Measurements from ENCODE around the gene ATP8B4. TPM values are rescaled to one million over a fixed set of nuclear protein-coding genes. Genes with fewer than 3 reads are reported as not detected.
"Not testable (repeated sequence)": the region's sequence is repeated elsewhere in the genome, so short reads cannot be mapped to it uniquely, and the experiment has no call there.

ATP8B4 gene
- total and polyA plus RNA-seq, 4 donors = 0.20 to 43.9 (median 10.8) TPM

- Histone ChIP-seq H3K27me3 (ENCODE audit: control insufficient read depth in 1 of 2, insufficient read depth in 2 of 2, low read length in 1 of 2) (no peaks in the 10 kb centered on the region), H3K9me3 (ENCODE audit: control insufficient read depth, low read length) (no peaks in the 10 kb centered on the region), H3K4me1 (ENCODE audit: control insufficient read depth in 1 of 2, insufficient read depth in 2 of 2, low read length in 2 of 2) (no peaks in the 10 kb centered on the region), H3K4me3 (ENCODE audit: low read length in 2 of 2) (no peak overlapping the region), H3K27ac (ENCODE audit: low read depth in 1 of 2, low read length in 2 of 2) (no peak overlapping the region), H3K36me3 (ENCODE audit: control insufficient read depth in 1 of 2, insufficient read depth in 2 of 2, low read length in 1 of 2) (no peaks in the 10 kb centered on the region)
- ATAC-seq (ENCODE audit: low FRiP score) = no peak
- no peak for DNase-seq
- intact Hi-C loops (cut with DNase I) = no loop called here
These were observed 155.0 kb downstream of the ATP8B4 start for GRCh38 chr15:49964061-49964460.

GRCh38 chr15:49963033-49963772, 155.8 kb downstream of the ATP8B4 start:
- H3K27ac ChIP-seq (ENCODE audit: low read depth in 1 of 2, low read length in 2 of 2); DNase-seq; H3K27me3 ChIP-seq (ENCODE audit: control insufficient read depth in 1 of 2, insufficient read depth in 2 of 2, low read length in 1 of 2); H3K4me1 ChIP-seq (ENCODE audit: control insufficient read depth in 1 of 2, insufficient read depth in 2 of 2, low read length in 2 of 2); intact Hi-C loops (cut with DNase I); H3K4me3 ChIP-seq (ENCODE audit: low read length in 2 of 2); H3K36me3 ChIP-seq (ENCODE audit: control insufficient read depth in 1 of 2, insufficient read depth in 2 of 2, low read length in 1 of 2); H3K9me3 ChIP-seq (ENCODE audit: control insufficient read depth, low read length); ATAC-seq (ENCODE audit: low FRiP score): not testable (repeated sequence)
- WGBS, 2 donors = 90 to 97% methylated on average over 9 of the region's 9 CpGs

- no peaks in the 10 kb centered on the region for H3K36me3 ChIP-seq (ENCODE audit: control insufficient read depth in 1 of 2, insufficient read depth in 2 of 2, low read length in 1 of 2)
- H3K9me3 ChIP-seq (ENCODE audit: control insufficient read depth, low read length) = no peaks in the 10 kb centered on the region
- ATAC-seq (ENCODE audit: low FRiP score) (no peak), DNase-seq (no peak)
- no peak overlapping the region for H3K27ac ChIP-seq (ENCODE audit: low read depth in 1 of 2, low read length in 2 of 2)
- no peaks in the 10 kb centered on the region for H3K4me1 ChIP-seq (ENCODE audit: control insufficient read depth in 1 of 2, insufficient read depth in 2 of 2, low read length in 2 of 2)
- no peaks in the 10 kb centered on the region for H3K27me3 ChIP-seq (ENCODE audit: control insufficient read depth in 1 of 2, insufficient read depth in 2 of 2, low read length in 1 of 2)
- 50 to 53% methylated on average over 3 of the region's 3 CpGs for WGBS, 2 donors
- intact Hi-C loops (cut with DNase I) = no loop called here
- H3K4me3 ChIP-seq (ENCODE audit: low read length in 2 of 2) = no peak overlapping the region
These were observed 156.9 kb downstream of the ATP8B4 start for GRCh38 chr15:49962044-49962602.

DNA sequence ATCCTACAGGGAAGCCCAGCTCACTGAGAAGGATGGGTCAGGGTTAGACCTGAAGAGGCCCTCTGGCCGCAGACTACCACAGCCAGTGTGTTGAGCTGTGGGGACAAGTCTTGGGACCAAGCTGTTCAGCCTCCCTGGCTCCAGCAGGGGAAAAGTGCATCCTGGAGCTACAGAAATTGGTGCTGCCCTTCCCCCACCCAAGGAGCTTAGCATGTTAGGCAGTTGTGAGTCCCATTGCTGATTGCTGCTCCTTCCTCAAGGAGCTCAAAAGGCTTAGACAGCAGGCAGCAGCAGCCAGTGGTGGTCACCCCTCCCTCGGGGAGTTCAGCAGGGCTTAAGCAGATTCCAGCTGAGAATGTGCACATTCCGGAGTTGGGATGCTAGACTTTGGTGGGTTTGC, 165.6 kb downstream of the ATP8B4 start:
- no peak overlapping the region for H3K27ac ChIP-seq (ENCODE audit: low read depth in 1 of 2, low read length in 2 of 2)
- no peaks in the 10 kb centered on the region for H3K4me1 ChIP-seq (ENCODE audit: control insufficient read depth in 1 of 2, insufficient read depth in 2 of 2, low read length in 2 of 2)
- H3K4me3 ChIP-seq (ENCODE audit: low read length in 2 of 2) = no peak overlapping the region
- no peak for DNase-seq
- intact Hi-C loops (cut with DNase I) = no loop called here
- 70 to 93% methylated on average over 3 of the region's 3 CpGs for WGBS, 2 donors
- no peaks in the 10 kb centered on the region for H3K36me3 ChIP-seq (ENCODE audit: control insufficient read depth in 1 of 2, insufficient read depth in 2 of 2, low read length in 1 of 2)
- ATAC-seq (ENCODE audit: low FRiP score) = no peak
- no peaks in the 10 kb centered on the region for H3K9me3 ChIP-seq (ENCODE audit: control insufficient read depth, low read length)
- H3K27me3 ChIP-seq (ENCODE audit: control insufficient read depth in 1 of 2, insufficient read depth in 2 of 2, low read length in 1 of 2) = no peaks in the 10 kb centered on the region

DNA sequence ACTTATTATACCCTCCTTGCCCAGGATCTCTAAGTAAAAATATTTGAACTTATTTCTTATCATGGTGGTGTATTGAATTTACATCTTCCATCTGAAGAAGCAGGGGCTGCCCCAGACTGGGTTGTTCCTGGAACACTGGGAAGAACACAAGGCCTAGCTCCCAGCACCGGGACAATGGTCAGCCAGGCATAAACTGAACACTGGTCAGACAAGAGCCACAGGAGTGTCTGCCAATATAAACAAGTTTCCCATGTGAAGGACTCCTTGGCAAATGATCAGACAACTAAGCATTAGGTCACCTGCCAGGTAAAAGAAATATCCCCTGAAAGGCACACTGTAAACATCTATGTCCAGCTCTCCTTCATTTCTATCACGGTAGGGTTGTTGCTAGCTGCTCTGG, 172.4 kb downstream of the ATP8B4 start:
- ATAC-seq (ENCODE audit: low FRiP score) (no peak), DNase-seq (no peak)
- Histone ChIP-seq H3K4me3 (ENCODE audit: low read length in 2 of 2) (no peak overlapping the region), H3K4me1 (ENCODE audit: control insufficient read depth in 1 of 2, insufficient read depth in 2 of 2, low read length in 2 of 2) (no peaks in the 10 kb centered on the region), H3K9me3 (ENCODE audit: control insufficient read depth, low read length) (peaks cover 2% of the 10 kb centered on the region), H3K27me3 (ENCODE audit: control insufficient read depth in 1 of 2, insufficient read depth in 2 of 2, low read length in 1 of 2) (no peaks in the 10 kb centered on the region), H3K27ac (ENCODE audit: low read depth in 1 of 2, low read length in 2 of 2) (no peak overlapping the region), H3K36me3 (ENCODE audit: control insufficient read depth in 1 of 2, insufficient read depth in 2 of 2, low read length in 1 of 2) (no peaks in the 10 kb centered on the region)
- intact Hi-C loops (cut with DNase I) = no loop called here
- WGBS, 2 donors = 92 to 95% methylated on average over 2 of the region's 2 CpGs

DNA sequence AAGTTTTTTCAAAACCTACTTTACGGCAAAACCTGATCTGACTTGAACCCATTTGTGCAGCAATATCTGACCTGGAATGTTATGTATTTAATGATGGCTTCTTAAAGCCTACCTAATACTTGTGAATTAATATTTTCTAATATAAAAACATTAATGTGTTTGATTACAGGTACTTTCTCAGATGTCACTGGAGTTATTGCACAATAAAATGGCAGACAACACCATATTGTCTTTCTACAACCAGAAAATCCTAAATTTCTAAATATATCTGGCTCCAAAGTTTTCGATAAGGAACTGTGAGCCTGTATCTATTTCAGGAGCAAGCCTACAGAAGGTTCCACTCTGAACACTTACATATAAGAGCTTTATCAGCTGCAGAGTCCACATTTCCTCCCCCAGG, 184.5 kb downstream of the ATP8B4 start:
- ATAC-seq (ENCODE audit: low FRiP score) (no peak), DNase-seq (no peak)
- Histone ChIP-seq H3K4me1 (ENCODE audit: control insufficient read depth in 1 of 2, insufficient read depth in 2 of 2, low read length in 2 of 2) (no peaks in the 10 kb centered on the region), H3K4me3 (ENCODE audit: low read length in 2 of 2) (no peak overlapping the region), H3K27ac (ENCODE audit: low read depth in 1 of 2, low read length in 2 of 2) (no peak overlapping the region), H3K36me3 (ENCODE audit: control insufficient read depth in 1 of 2, insufficient read depth in 2 of 2, low read length in 1 of 2) (no peaks in the 10 kb centered on the region), H3K27me3 (ENCODE audit: control insufficient read depth in 1 of 2, insufficient read depth in 2 of 2, low read length in 1 of 2) (no peaks in the 10 kb centered on the region), H3K9me3 (ENCODE audit: control insufficient read depth, low read length) (no peaks in the 10 kb centered on the region)
- 67 to 70% methylated on average over 2 of the region's 2 CpGs for WGBS, 2 donors
- intact Hi-C loops (cut with DNase I) = no loop called here

DNA sequence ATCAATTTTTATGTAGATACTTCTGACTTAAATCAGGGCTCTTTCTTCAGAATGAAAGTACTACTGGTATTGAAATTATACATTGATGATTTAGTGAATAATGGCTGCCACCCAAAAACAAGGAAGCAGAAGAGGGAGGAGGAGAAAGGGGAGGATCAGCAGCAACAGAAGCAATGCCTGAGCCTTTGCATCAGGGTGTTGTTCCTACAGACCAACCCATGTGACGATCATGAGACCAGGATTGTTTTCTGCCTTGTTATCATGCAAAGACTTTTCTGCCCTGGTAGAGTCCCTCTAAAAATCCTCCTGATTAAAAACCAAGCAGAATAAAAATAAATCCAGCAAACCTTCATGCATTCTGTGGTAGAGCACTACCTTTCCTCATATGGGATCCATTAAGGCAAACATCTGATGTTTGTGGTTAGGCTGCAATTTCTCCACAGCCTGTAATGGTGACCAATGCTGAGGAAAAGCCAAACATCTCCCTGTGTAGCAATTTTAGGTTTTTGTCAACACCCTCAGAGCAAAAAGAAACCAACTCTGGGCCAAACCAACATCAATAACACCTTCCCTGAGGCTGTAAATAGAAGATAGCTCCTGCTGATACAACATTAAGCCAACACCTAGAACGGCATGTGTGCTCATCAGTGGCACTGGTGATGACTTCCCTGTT, 191.7 kb downstream of the ATP8B4 start:
- ATAC-seq (ENCODE audit: low FRiP score) (no peak), DNase-seq (no peak)
- intact Hi-C loops (cut with DNase I) = no loop called here
- Histone ChIP-seq H3K4me1 (ENCODE audit: control insufficient read depth in 1 of 2, insufficient read depth in 2 of 2, low read length in 2 of 2) (no peaks in the 10 kb centered on the region), H3K27ac (ENCODE audit: low read depth in 1 of 2, low read length in 2 of 2) (no peak overlapping the region), H3K27me3 (ENCODE audit: control insufficient read depth in 1 of 2, insufficient read depth in 2 of 2, low read length in 1 of 2) (no peaks in the 10 kb centered on the region), H3K36me3 (ENCODE audit: control insufficient read depth in 1 of 2, insufficient read depth in 2 of 2, low read length in 1 of 2) (no peaks in the 10 kb centered on the region), H3K9me3 (ENCODE audit: control insufficient read depth, low read length) (no peaks in the 10 kb centered on the region), H3K4me3 (ENCODE audit: low read length in 2 of 2) (no peak overlapping the region)
- WGBS, 2 donors = 92 to 96% methylated on average over 2 of the region's 2 CpGs

GRCh38 chr15:49926740-49927139, 192.3 kb downstream of the ATP8B4 start:
- no peaks in the 10 kb centered on the region for H3K36me3 ChIP-seq (ENCODE audit: control insufficient read depth in 1 of 2, insufficient read depth in 2 of 2, low read length in 1 of 2)
- DNase-seq (no peak), ATAC-seq (ENCODE audit: low FRiP score) (no peak)
- no peak overlapping the region for H3K4me3 ChIP-seq (ENCODE audit: low read length in 2 of 2)
- no peak overlapping the region for H3K27ac ChIP-seq (ENCODE audit: low read depth in 1 of 2, low read length in 2 of 2)
- no peaks in the 10 kb centered on the region for H3K27me3 ChIP-seq (ENCODE audit: control insufficient read depth in 1 of 2, insufficient read depth in 2 of 2, low read length in 1 of 2)
- no peaks in the 10 kb centered on the region for H3K4me1 ChIP-seq (ENCODE audit: control insufficient read depth in 1 of 2, insufficient read depth in 2 of 2, low read length in 2 of 2)
- no peaks in the 10 kb centered on the region for H3K9me3 ChIP-seq (ENCODE audit: control insufficient read depth, low read length)
- WGBS, 2 donors = 95 to 96% methylated on average over 3 of the region's 3 CpGs
- intact Hi-C loops (cut with DNase I) = no loop called here

- no peaks in the 10 kb centered on the region for H3K9me3 ChIP-seq (ENCODE audit: control insufficient read depth, low read length)
- no peak overlapping the region for H3K27ac ChIP-seq (ENCODE audit: low read depth in 1 of 2, low read length in 2 of 2)
- no peak overlapping the region for H3K4me3 ChIP-seq (ENCODE audit: low read length in 2 of 2)
- WGBS, 2 donors = 64 to 78% methylated on average over 2 of the region's 2 CpGs
- intact Hi-C loops (cut with DNase I) = no loop called here
- no peak for ATAC-seq (ENCODE audit: low FRiP score)
- H3K27me3 ChIP-seq (ENCODE audit: control insufficient read depth in 1 of 2, insufficient read depth in 2 of 2, low read length in 1 of 2) = no peaks in the 10 kb centered on the region
- no peaks in the 10 kb centered on the region for H3K36me3 ChIP-seq (ENCODE audit: control insufficient read depth in 1 of 2, insufficient read depth in 2 of 2, low read length in 1 of 2)
- no peaks in the 10 kb centered on the region for H3K4me1 ChIP-seq (ENCODE audit: control insufficient read depth in 1 of 2, insufficient read depth in 2 of 2, low read length in 2 of 2)
- no peak for DNase-seq
These were observed 195.4 kb downstream of the ATP8B4 start for GRCh38 chr15:49923671-49924070.
